Activated T-helper 17 cell treated with anti-CD3 and anti-CD28 coated beads, Interleukin-2, amount 50 U/mL, for 72 hours (primary cell): ENCODE measurements around the gene MFSD12. TPM values are rescaled to one million over a fixed set of nuclear protein-coding genes. Genes with fewer than 3 reads are reported as not detected.
"Not testable (repeated sequence)": the region's sequence is repeated elsewhere in the genome, so short reads cannot be mapped to it uniquely, and the experiment has no call there.

Experiments used
- ATAC-seq: fragments of 150-1000 bp; cut with Tn5 transposase; replicated peaks from 2 replicates; pipeline ENCODE4 v1.10.0; 2021; ENCODE audit warnings: mild to moderate bottlenecking, moderate library complexity
- H3K27ac Mint-ChIP-seq: one replicate; pipeline ENCODE4 v1.8.0; 2022; ENCODE audit warnings: mixed read lengths
- H3K27me3 Mint-ChIP-seq: one replicate; pipeline ENCODE4 v1.8.0; 2022; ENCODE audit warnings: mixed read lengths
- H3K36me3 Mint-ChIP-seq: one replicate; pipeline ENCODE4 v1.8.0; 2022; ENCODE audit warnings: low read depth, mild to moderate bottlenecking, mixed read lengths
- H3K4me1 Mint-ChIP-seq: one replicate; pipeline ENCODE4 v1.8.0; 2022; ENCODE audit warnings: mixed read lengths
- H3K4me3 Mint-ChIP-seq: one replicate; pipeline ENCODE4 v1.8.0; 2022; ENCODE audit warnings: mild to moderate bottlenecking, mixed read lengths
- H3K9me3 Mint-ChIP-seq: one replicate; pipeline ENCODE4 v1.8.0; 2022; ENCODE audit warnings: mixed read lengths
- total RNA-seq, 2 donors: library from RNA; stranded (reverse); gene quantifications; one replicate each; pipeline ENCODE4 v1.2.3, GENCODE V29; 2022

The MFSD12 gene
- total RNA-seq, 2 donors from 2014 or later = 38.3 to 64.1 TPM

- peak overlapping the region; percentile 94 for H3K27ac Mint-ChIP-seq
- H3K27me3 Mint-ChIP-seq = no peaks in the 10 kb centered on the region
- H3K4me1 Mint-ChIP-seq = peaks cover 23% of the 10 kb centered on the region
- H3K9me3 Mint-ChIP-seq = no peaks in the 10 kb centered on the region
- peaks cover 36% of the 10 kb centered on the region for H3K36me3 Mint-ChIP-seq
- no peak for ATAC-seq
- peak overlapping the region; percentile 81 for H3K4me3 Mint-ChIP-seq
These were observed 48.4 kb downstream of the MFSD12 start for GRCh38 chr19:3508771-3509535.

GRCh38 chr19:3508121-3508661 is 49.2 kb downstream of the MFSD12 start:
- not testable (repeated sequence) for H3K27me3 Mint-ChIP-seq, H3K27ac Mint-ChIP-seq, ATAC-seq, H3K9me3 Mint-ChIP-seq
- H3K36me3 Mint-ChIP-seq = peaks cover 36% of the 10 kb centered on the region
- peaks cover 20% of the 10 kb centered on the region for H3K4me1 Mint-ChIP-seq
- peak overlapping the region; percentile 81 for H3K4me3 Mint-ChIP-seq

- H3K27ac Mint-ChIP-seq = peak overlapping the region; percentile 97
- ATAC-seq = no peak
- H3K4me3 Mint-ChIP-seq = peak overlapping the region; percentile 81
- no peaks in the 10 kb centered on the region for H3K9me3 Mint-ChIP-seq
- H3K27me3 Mint-ChIP-seq = no peaks in the 10 kb centered on the region
- peaks cover 20% of the 10 kb centered on the region for H3K4me1 Mint-ChIP-seq
- H3K36me3 Mint-ChIP-seq = peaks cover 36% of the 10 kb centered on the region
These were observed 49.8 kb downstream of the MFSD12 start for GRCh38 chr19:3507371-3508120.

GRCh38 chr19:3506384-3507340 is 50.7 kb downstream of the MFSD12 start:
- no peak for ATAC-seq
- Mint-ChIP-seq H3K27ac (peak overlapping the region; percentile 97), H3K4me1 (peaks cover 20% of the 10 kb centered on the region), H3K4me3 (peak overlapping the region; percentile 81), H3K27me3 (no peaks in the 10 kb centered on the region), H3K9me3 (no peaks in the 10 kb centered on the region), H3K36me3 (peaks cover 32% of the 10 kb centered on the region)

- no peaks in the 10 kb centered on the region for H3K27me3 Mint-ChIP-seq
- H3K36me3 Mint-ChIP-seq = peaks cover 32% of the 10 kb centered on the region
- H3K9me3 Mint-ChIP-seq = peaks cover 3% of the 10 kb centered on the region
- H3K4me1 Mint-ChIP-seq = peaks cover 25% of the 10 kb centered on the region
- H3K27ac Mint-ChIP-seq = peak within 1 kb of the TSS; percentile 97
- peak; percentile 93 for ATAC-seq
- peak within 1 kb of the TSS; percentile 81 for H3K4me3 Mint-ChIP-seq
These were observed 51.6 kb downstream of the MFSD12 start, which contains the start of gene FZR1 for GRCh38 chr19:3505598-3506383. Gene FZR1, plus strand, starts transcription at chr19:3506311. Its CDS starts 16,679 bp downstream, at chr19:3522990.

- Mint-ChIP-seq H3K9me3 (peaks cover 4% of the 10 kb centered on the region), H3K27ac (no peak overlapping the region), H3K36me3 (peaks cover 33% of the 10 kb centered on the region), H3K27me3 (no peaks in the 10 kb centered on the region), H3K4me1 (peaks cover 24% of the 10 kb centered on the region), H3K4me3 (peak overlapping the region; percentile 81)
- ATAC-seq = no peak
These were observed 52.7 kb downstream of the MFSD12 start for GRCh38 chr19:3504735-3505134.

GRCh38 chr19:3503036-3503572 is 54.3 kb downstream of the MFSD12 start:
- H3K9me3 Mint-ChIP-seq = peaks cover 4% of the 10 kb centered on the region
- H3K27ac Mint-ChIP-seq = no peak overlapping the region
- no peaks in the 10 kb centered on the region for H3K27me3 Mint-ChIP-seq
- no peak for ATAC-seq
- peaks cover 21% of the 10 kb centered on the region for H3K4me1 Mint-ChIP-seq
- no peak overlapping the region for H3K4me3 Mint-ChIP-seq
- H3K36me3 Mint-ChIP-seq = peaks cover 18% of the 10 kb centered on the region

GRCh38 chr19:3501780-3502179 is 55.6 kb downstream of the MFSD12 start:
- H3K27ac Mint-ChIP-seq = no peak overlapping the region
- H3K36me3 Mint-ChIP-seq = peaks cover 14% of the 10 kb centered on the region
- H3K4me1 Mint-ChIP-seq = peaks cover 14% of the 10 kb centered on the region
- no peak overlapping the region for H3K4me3 Mint-ChIP-seq
- ATAC-seq = no peak
- peaks cover 4% of the 10 kb centered on the region for H3K9me3 Mint-ChIP-seq
- H3K27me3 Mint-ChIP-seq = no peaks in the 10 kb centered on the region

- no peaks in the 10 kb centered on the region for H3K27me3 Mint-ChIP-seq
- peak within 1 kb of the TSS; percentile 94 for H3K4me3 Mint-ChIP-seq
- peak within 1 kb of the TSS; percentile 100 for H3K27ac Mint-ChIP-seq
- H3K36me3 Mint-ChIP-seq = peaks cover 20% of the 10 kb centered on the region
- ATAC-seq = peak; percentile 91
- H3K9me3 Mint-ChIP-seq = peaks cover 4% of the 10 kb centered on the region
- peaks cover 14% of the 10 kb centered on the region for H3K4me1 Mint-ChIP-seq
These were observed 56.8 kb downstream of the MFSD12 start, which contains the start of gene DOHH for GRCh38 chr19:3500429-3501101. Gene DOHH, minus strand, starts transcription at chr19:3500674. Its CDS starts 3,860 bp downstream, at chr19:3496814.

- H3K4me1 Mint-ChIP-seq = peaks cover 14% of the 10 kb centered on the region
- H3K27me3 Mint-ChIP-seq = no peaks in the 10 kb centered on the region
- peak overlapping the region; percentile 100 for H3K27ac Mint-ChIP-seq
- H3K36me3 Mint-ChIP-seq = peaks cover 27% of the 10 kb centered on the region
- peak; percentile 7 for ATAC-seq
- H3K9me3 Mint-ChIP-seq = peaks cover 4% of the 10 kb centered on the region
- H3K4me3 Mint-ChIP-seq = peak overlapping the region; percentile 94
These were observed 57.5 kb downstream of the MFSD12 start for GRCh38 chr19:3499738-3500428.

GRCh38 chr19:3497757-3498520 is 59.4 kb downstream of the MFSD12 start:
- Mint-ChIP-seq H3K4me1 (peaks cover 14% of the 10 kb centered on the region), H3K27ac (peak overlapping the region; percentile 15), H3K4me3 (no peak overlapping the region), H3K9me3 (peaks cover 4% of the 10 kb centered on the region), H3K27me3 (no peaks in the 10 kb centered on the region), H3K36me3 (peaks cover 44% of the 10 kb centered on the region)
- ATAC-seq = no peak
